ENCODE data around the gene ASCC3.
"Not testable (repeated sequence)": the region's sequence is repeated elsewhere in the genome, so short reads cannot be mapped to it uniquely, and the experiment has no call there.

The ASCC3 gene

DNA sequence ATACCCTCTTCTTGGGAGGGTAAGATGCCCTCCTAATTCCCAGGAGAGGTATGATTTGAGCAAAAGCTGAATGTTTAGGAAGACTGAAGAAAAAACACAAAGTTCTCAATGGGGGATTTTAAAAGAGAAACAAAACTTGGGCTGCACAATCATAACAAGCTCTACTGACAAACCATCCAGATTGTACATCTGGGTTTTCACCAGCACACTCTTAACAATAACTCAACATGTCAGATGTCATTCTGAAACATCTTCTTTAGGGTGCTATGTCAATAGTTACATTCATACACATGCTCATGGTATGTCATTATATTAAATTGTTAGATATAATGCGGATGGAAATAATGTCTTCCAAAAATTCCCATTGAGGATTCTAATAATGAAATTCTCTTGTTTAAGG lies 95.1 kb downstream of the ASCC3 start:
- Histone ChIP-seq H3K27me3 (ENCODE audit: insufficient read depth, insufficient read length) (no peaks in the 10 kb centered on the region), H3K9me3 (ENCODE audit: insufficient read depth, low read length) (no peaks in the 10 kb centered on the region), H3K9ac (ENCODE audit: insufficient read length, low read depth) (no peak overlapping the region), H3K4me3 (ENCODE audit: insufficient read length, low read depth) (no peak overlapping the region), H3K4me1 (ENCODE audit: insufficient read depth, insufficient read length) (no peaks in the 10 kb centered on the region), H3K36me3 (ENCODE audit: insufficient read depth, insufficient read length, low read length) (no peaks in the 10 kb centered on the region)
- DNase-seq (ENCODE audit: low read depth, low spot score): no peak
- TF ChIP-seq SUZ12 (IDR thresholded peaks at IDR 0.05; ENCODE audit: extremely low read depth, insufficient read depth, insufficient read length) (no peak), YY1 (IDR thresholded peaks at IDR 0.05; ENCODE audit: insufficient read depth, insufficient read length) (no peak), ZNF274 (IDR thresholded peaks at IDR 0.05; ENCODE audit: low read depth, low read length) (no peak)

DNA sequence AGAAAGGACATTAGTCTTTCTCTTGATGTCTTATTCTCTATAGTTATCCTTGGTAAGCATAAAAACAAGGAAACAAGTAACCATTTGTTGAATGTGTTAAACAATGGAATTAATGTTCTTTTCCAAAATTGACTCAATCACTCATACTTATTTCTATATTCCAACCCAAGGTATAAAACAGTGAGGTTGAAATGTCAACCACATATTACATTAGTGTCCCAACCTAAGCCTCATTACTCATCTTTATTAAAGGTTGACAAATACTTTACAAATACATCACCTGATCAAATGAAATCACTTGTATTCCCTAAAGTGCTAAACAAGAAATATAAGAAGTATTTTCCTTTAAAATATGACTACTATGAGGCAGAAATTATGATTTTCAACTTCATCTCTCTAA lies 100.5 kb downstream of the ASCC3 start:
- no peaks in the 10 kb centered on the region for H3K9me3 ChIP-seq (ENCODE audit: insufficient read depth, low read length)
- no peaks in the 10 kb centered on the region for H3K36me3 ChIP-seq (ENCODE audit: insufficient read depth, insufficient read length, low read length)
- no peak for DNase-seq (ENCODE audit: low read depth, low spot score)
- no peaks in the 10 kb centered on the region for H3K27me3 ChIP-seq (ENCODE audit: insufficient read depth, insufficient read length)
- H3K4me1 ChIP-seq (ENCODE audit: insufficient read depth, insufficient read length): no peaks in the 10 kb centered on the region
- H3K9ac ChIP-seq (ENCODE audit: insufficient read length, low read depth): no peak overlapping the region
- no peak overlapping the region for H3K4me3 ChIP-seq (ENCODE audit: insufficient read length, low read depth)
- TF ChIP-seq ZNF274 (IDR thresholded peaks at IDR 0.05; ENCODE audit: low read depth, low read length) (no peak), YY1 (IDR thresholded peaks at IDR 0.05; ENCODE audit: insufficient read depth, insufficient read length) (no peak), SUZ12 (IDR thresholded peaks at IDR 0.05; ENCODE audit: extremely low read depth, insufficient read depth, insufficient read length) (no peak)

DNA sequence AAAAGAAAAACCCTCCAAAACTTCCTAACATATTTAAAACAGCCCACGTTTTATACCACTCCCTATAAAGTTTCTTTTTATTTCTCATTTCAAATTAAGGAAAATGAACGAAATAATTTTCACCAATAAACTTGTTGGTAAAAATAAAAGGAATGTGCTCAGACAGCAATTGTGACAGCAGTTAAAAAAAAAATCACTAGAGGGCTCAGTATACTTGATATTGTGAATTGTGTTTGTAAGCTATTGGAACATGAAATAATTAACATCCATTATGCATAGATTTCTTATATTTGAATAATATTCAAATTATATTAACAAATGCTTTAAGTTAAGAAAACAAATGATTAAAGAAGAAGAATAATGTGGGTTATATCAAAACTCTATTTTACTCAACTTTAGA lies 105.5 kb downstream of the ASCC3 start:
- H3K27me3 ChIP-seq (ENCODE audit: insufficient read depth, insufficient read length): no peaks in the 10 kb centered on the region
- no peaks in the 10 kb centered on the region for H3K9me3 ChIP-seq (ENCODE audit: insufficient read depth, low read length)
- TF ChIP-seq ZNF274 (IDR thresholded peaks at IDR 0.05; ENCODE audit: low read depth, low read length) (no peak), YY1 (IDR thresholded peaks at IDR 0.05; ENCODE audit: insufficient read depth, insufficient read length) (no peak), SUZ12 (IDR thresholded peaks at IDR 0.05; ENCODE audit: extremely low read depth, insufficient read depth, insufficient read length) (no peak)
- DNase-seq (ENCODE audit: low read depth, low spot score): no peak
- no peaks in the 10 kb centered on the region for H3K4me1 ChIP-seq (ENCODE audit: insufficient read depth, insufficient read length)
- no peak overlapping the region for H3K4me3 ChIP-seq (ENCODE audit: insufficient read length, low read depth)
- no peaks in the 10 kb centered on the region for H3K36me3 ChIP-seq (ENCODE audit: insufficient read depth, insufficient read length, low read length)
- no peak overlapping the region for H3K9ac ChIP-seq (ENCODE audit: insufficient read length, low read depth)

DNA sequence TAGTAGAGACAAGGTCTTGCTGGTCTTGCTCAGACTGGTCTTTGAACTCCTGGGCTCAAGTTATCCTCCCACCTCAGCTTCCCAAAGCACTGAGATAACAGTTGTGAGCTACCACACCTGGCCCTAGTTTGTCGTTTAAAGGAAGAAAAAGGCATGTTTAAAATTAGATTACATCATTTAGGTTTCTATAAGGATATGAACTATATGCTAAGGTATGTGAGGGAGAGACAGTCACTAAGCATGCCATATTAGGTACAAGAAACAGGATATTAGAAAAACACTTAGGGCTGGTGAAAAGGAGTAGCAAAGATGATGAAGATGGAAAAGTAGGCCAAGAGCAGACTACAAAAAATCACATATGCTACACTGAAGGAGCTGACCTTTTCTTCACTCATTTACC lies 106.4 kb downstream of the ASCC3 start:
- Histone ChIP-seq H3K4me1 (ENCODE audit: insufficient read depth, insufficient read length) (no peaks in the 10 kb centered on the region), H3K4me3 (ENCODE audit: insufficient read length, low read depth) (no peak overlapping the region), H3K9ac (ENCODE audit: insufficient read length, low read depth) (no peak overlapping the region), H3K27me3 (ENCODE audit: insufficient read depth, insufficient read length) (no peaks in the 10 kb centered on the region), H3K36me3 (ENCODE audit: insufficient read depth, insufficient read length, low read length) (no peaks in the 10 kb centered on the region), H3K9me3 (ENCODE audit: insufficient read depth, low read length) (no peaks in the 10 kb centered on the region)
- TF ChIP-seq ZNF274 (IDR thresholded peaks at IDR 0.05; ENCODE audit: low read depth, low read length) (no peak), SUZ12 (IDR thresholded peaks at IDR 0.05; ENCODE audit: extremely low read depth, insufficient read depth, insufficient read length) (no peak), YY1 (IDR thresholded peaks at IDR 0.05; ENCODE audit: insufficient read depth, insufficient read length) (no peak)
- no peak for DNase-seq (ENCODE audit: low read depth, low spot score)

DNA sequence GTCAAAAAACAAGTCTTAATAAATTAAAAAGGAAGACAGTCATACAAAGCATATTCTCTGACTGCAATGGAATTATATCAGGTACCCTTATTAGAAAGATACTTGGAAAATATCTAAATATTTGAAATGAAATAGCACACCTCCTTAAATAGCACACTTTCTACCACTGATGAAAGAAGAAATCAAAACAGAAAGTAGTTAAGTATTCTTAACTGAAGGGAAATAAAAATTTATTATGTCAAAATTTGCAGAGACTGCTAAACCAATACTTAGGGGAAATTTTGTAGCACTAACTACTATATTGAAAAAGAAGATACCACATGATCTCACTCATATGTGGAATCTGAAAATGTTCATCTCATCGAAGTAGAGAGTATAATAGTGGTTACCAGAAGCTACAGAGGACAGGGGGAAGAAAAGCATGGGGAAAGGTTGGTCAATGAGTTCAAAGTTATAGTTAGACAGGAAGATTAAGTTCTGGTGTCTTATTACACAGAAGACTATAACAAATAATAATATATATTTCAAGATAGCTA lies 112.2 kb downstream of the ASCC3 start:
- no peak overlapping the region for H3K4me3 ChIP-seq (ENCODE audit: insufficient read length, low read depth)
- H3K9ac ChIP-seq (ENCODE audit: insufficient read length, low read depth): no peak overlapping the region
- H3K4me1 ChIP-seq (ENCODE audit: insufficient read depth, insufficient read length): no peaks in the 10 kb centered on the region
- H3K27me3 ChIP-seq (ENCODE audit: insufficient read depth, insufficient read length): no peaks in the 10 kb centered on the region
- TF ChIP-seq ZNF274 (IDR thresholded peaks at IDR 0.05; ENCODE audit: low read depth, low read length) (no peak), SUZ12 (IDR thresholded peaks at IDR 0.05; ENCODE audit: extremely low read depth, insufficient read depth, insufficient read length) (no peak), YY1 (IDR thresholded peaks at IDR 0.05; ENCODE audit: insufficient read depth, insufficient read length) (no peak)
- peaks cover 14% of the 10 kb centered on the region for H3K36me3 ChIP-seq (ENCODE audit: insufficient read depth, insufficient read length, low read length)
- H3K9me3 ChIP-seq (ENCODE audit: insufficient read depth, low read length): peaks cover 5% of the 10 kb centered on the region
- no peak for DNase-seq (ENCODE audit: low read depth, low spot score)

DNA sequence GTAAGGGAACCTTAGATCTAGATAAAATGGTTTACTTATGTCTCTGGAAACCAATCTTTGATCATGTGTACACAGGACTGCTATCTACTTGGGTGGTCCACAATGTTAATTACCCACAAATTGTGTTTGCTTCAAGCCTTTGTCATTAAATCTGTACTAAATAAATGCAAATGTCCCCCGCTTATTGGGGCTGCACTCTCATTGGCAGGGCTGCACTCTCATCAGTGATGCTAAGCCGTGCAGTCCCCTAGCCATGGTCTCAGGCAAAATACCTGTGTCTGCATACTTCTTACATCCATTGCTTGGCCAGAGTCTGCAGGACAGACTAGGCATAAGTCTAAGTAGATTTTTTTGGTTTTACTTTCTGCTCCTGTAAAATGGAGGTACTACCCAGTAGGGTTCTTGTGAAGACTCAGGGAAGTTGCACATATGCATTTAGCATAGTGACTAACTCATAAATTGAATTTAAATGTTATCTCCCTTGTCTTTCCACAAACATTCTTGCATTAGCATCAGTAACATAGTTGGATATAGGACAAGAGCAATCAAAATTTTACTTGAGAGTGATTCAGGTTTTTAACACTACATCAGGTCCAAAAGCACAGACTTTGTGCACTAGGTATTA lies 117.4 kb downstream of the ASCC3 start:
- Histone ChIP-seq H3K4me1 (ENCODE audit: insufficient read depth, insufficient read length) (no peaks in the 10 kb centered on the region), H3K9me3 (ENCODE audit: insufficient read depth, low read length) (peaks cover 12% of the 10 kb centered on the region), H3K36me3 (ENCODE audit: insufficient read depth, insufficient read length, low read length) (peaks cover 18% of the 10 kb centered on the region), H3K27me3 (ENCODE audit: insufficient read depth, insufficient read length) (no peaks in the 10 kb centered on the region), H3K4me3 (ENCODE audit: insufficient read length, low read depth) (no peak overlapping the region), H3K9ac (ENCODE audit: insufficient read length, low read depth) (no peak overlapping the region)
- DNase-seq (ENCODE audit: low read depth, low spot score): peak; percentile 1
- TF ChIP-seq ZNF274 (IDR thresholded peaks at IDR 0.05; ENCODE audit: low read depth, low read length) (no peak), YY1 (IDR thresholded peaks at IDR 0.05; ENCODE audit: insufficient read depth, insufficient read length) (no peak), SUZ12 (IDR thresholded peaks at IDR 0.05; ENCODE audit: extremely low read depth, insufficient read depth, insufficient read length) (no peak)

DNA sequence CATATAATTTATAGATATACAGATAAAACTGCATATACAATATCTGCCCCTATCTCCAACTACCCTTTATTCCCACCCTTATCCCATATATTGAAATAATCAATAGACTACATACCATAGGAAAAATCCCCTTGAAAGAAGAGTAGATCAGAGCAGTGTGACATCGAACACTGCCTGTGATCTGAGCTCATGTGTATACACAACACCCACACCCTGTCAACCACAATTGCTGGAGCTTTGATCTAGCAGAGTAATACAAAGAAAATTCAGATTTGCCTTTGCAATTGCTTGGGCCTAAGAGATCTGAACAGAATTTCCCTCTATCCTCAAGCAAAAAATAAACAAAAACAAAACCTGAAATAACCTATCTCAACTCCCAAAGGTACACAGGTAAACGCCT lies 119.3 kb downstream of the ASCC3 start:
- no peak overlapping the region for H3K4me3 ChIP-seq (ENCODE audit: insufficient read length, low read depth)
- TF ChIP-seq YY1 (IDR thresholded peaks at IDR 0.05; ENCODE audit: insufficient read depth, insufficient read length) (no peak), SUZ12 (IDR thresholded peaks at IDR 0.05; ENCODE audit: extremely low read depth, insufficient read depth, insufficient read length) (no peak), ZNF274 (IDR thresholded peaks at IDR 0.05; ENCODE audit: low read depth, low read length) (no peak)
- no peak overlapping the region for H3K9ac ChIP-seq (ENCODE audit: insufficient read length, low read depth)
- no peaks in the 10 kb centered on the region for H3K27me3 ChIP-seq (ENCODE audit: insufficient read depth, insufficient read length)
- peaks cover 14% of the 10 kb centered on the region for H3K36me3 ChIP-seq (ENCODE audit: insufficient read depth, insufficient read length, low read length)
- H3K9me3 ChIP-seq (ENCODE audit: insufficient read depth, low read length): peaks cover 12% of the 10 kb centered on the region
- DNase-seq (ENCODE audit: low read depth, low spot score): no peak
- no peaks in the 10 kb centered on the region for H3K4me1 ChIP-seq (ENCODE audit: insufficient read depth, insufficient read length)

DNA sequence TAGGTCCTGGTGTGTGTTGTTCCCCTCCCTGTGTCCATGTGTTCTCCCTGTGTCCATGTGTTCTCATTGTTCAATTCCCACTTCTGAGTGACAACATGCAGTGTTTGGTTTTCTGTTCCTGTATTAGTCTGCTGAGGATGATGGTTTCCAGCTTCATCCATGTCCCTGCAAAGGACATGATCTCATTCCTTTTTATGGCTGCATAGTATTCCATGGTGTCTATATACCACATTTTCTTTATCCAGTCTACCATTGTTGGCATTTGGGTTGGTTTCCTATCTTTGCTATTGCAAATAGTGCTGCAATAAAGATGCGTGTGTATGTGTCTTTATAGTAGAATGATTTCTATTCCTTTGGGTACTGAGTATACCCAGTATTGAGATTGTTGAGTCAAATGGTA lies 122.7 kb downstream of the ASCC3 start:
- H3K27me3 ChIP-seq (ENCODE audit: insufficient read depth, insufficient read length); H3K9me3 ChIP-seq (ENCODE audit: insufficient read depth, low read length); H3K36me3 ChIP-seq (ENCODE audit: insufficient read depth, insufficient read length, low read length); H3K9ac ChIP-seq (ENCODE audit: insufficient read length, low read depth); H3K4me1 ChIP-seq (ENCODE audit: insufficient read depth, insufficient read length); DNase-seq (ENCODE audit: low read depth, low spot score); H3K4me3 ChIP-seq (ENCODE audit: insufficient read length, low read depth): not testable (repeated sequence)
